Measurements from ENCODE around the gene LRIG1. TPM values are rescaled to one million over a fixed set of nuclear protein-coding genes. Genes with fewer than 3 reads are reported as not detected.

LRIG1 gene
- total and polyA plus RNA-seq, 2 of the 8 experiments (the other 6 are each of a cell fraction or from before 2014, with no cell fraction given), result 78.1 to 88.7 TPM

- 0 out of 2 replicates have a peak overlapping the region, but pooled peaks have one; percentile 1 for H2AK5ac ChIP-seq (ENCODE audit: low read depth, low read length)
- no peak for DNase-seq (ENCODE audit: low read depth in 1 of 2, low spot score in 2 of 2)
- H3K56ac ChIP-seq (replicated peaks; ENCODE audit: insufficient read length, low read depth, low read length), result no peak overlapping the region
- no peak overlapping the region for H4K91ac ChIP-seq (replicated peaks; ENCODE audit: insufficient read length, low read length)
- no peak overlapping the region for H3K4ac ChIP-seq (replicated peaks; ENCODE audit: insufficient read length, low read depth, low read length)
- H2BK120ac ChIP-seq (replicated peaks; ENCODE audit: low read depth, low read length), result no peak overlapping the region
- H4K8ac ChIP-seq (ENCODE audit: extremely low read depth, insufficient read depth, low read length), result no peak overlapping the region
- H3K4me1 ChIP-seq (replicated peaks in 1 of 4; ENCODE audit: control insufficient read depth in 3 of 4, insufficient read depth in 4 of 4, low read length in 3 of 4), result peaks cover 11 to 43% (median 37%) of the 10 kb centered on the region in 4 experiments
- H3K4me2 ChIP-seq (ENCODE audit: insufficient read depth in 1 of 2, low read depth in 2 of 2, low read length in 2 of 2), result peak overlapping the region; percentile 46 to 93
- no peak overlapping the region for H3K27ac ChIP-seq (ENCODE audit: low read depth, low read length)
- H4K5ac ChIP-seq (ENCODE audit: insufficient read length, low read depth, low read length), result no peak overlapping the region
- H3K36me3 ChIP-seq (ENCODE audit: control insufficient read depth in 2 of 4, insufficient read depth in 4 of 4, low read length in 3 of 4), result no peaks in the 10 kb centered on the region; a peak in 1 of 8 replicates
- H2BK20ac ChIP-seq (ENCODE audit: low read length), result no peak overlapping the region
- no peak overlapping the region; the same call in 1 of the 2 replicates for H2BK15ac ChIP-seq (ENCODE audit: low read length)
- FAIRE-seq, result peak; percentile 32
- no peak overlapping the region for H2BK12ac ChIP-seq (ENCODE audit: low read depth, low read length)
- H3K14ac ChIP-seq (ENCODE audit: insufficient read length), result no peak overlapping the region
- no peaks in the 10 kb centered on the region for H3K27me3 ChIP-seq (replicated peaks in 1 of 4; ENCODE audit: control insufficient read depth in 3 of 4, extremely low read depth in 1 of 4, insufficient read depth in 3 of 4, low read length in 3 of 4)
- WGBS, 2 experiments (ENCODE audit: extremely low coverage in 1 of 2, insufficient coverage in 1 of 2, insufficient read length in 1 of 2, insufficient replicate concordance in 2 of 2, low coverage in 1 of 2, low lambda C conversion rate in 2 of 2, missing lambda C conversion rate in 1 of 2), result 56% methylated on average over 7 of the region's 7 CpGs; no CpG with 5 or more reads in 1 of the 2 experiments
- CTCF ChIA-PET (ENCODE audit: partially characterized antibody), result interaction anchor here (1.8 to 2.6 kb wide), 3 partner anchors 23 to 84 kb away, joined by 4 to 19 read pairs (median 7); no protein-coding TSS in a partner anchor
- no peaks in the 10 kb centered on the region for H3K9me3 ChIP-seq (ENCODE audit: insufficient read depth in 2 of 2, low read depth in 1 of 2, low read length in 1 of 2)
- no peak overlapping the region for H3K9ac ChIP-seq (replicated peaks in 1 of 4; ENCODE audit: extremely low read depth in 1 of 4, low read depth in 3 of 4, low read length in 3 of 4)
- peaks cover 8 to 30% of the 10 kb centered on the region in 2 experiments for H4K20me1 ChIP-seq (replicated peaks in 1 of 2; ENCODE audit: control insufficient read depth in 1 of 2, insufficient read depth in 2 of 2, low read length in 2 of 2)
- no peaks in the 10 kb centered on the region; the same call in 1 of the 2 replicates for H3K23me2 ChIP-seq (ENCODE audit: low read depth, low read length)
- H3K18ac ChIP-seq (ENCODE audit: extremely low read depth, low read length), result peak overlapping the region; percentile 10
- no peak overlapping the region for H2AFZ ChIP-seq (ENCODE audit: low read length)
- peaks cover 5% of the 10 kb centered on the region for H3K79me1 ChIP-seq (ENCODE audit: low read depth, low read length)
- no peak overlapping the region for H3K23ac ChIP-seq (ENCODE audit: insufficient read length)
- H3K4me3 ChIP-seq (ENCODE audit: extremely low read depth in 1 of 4, insufficient read depth in 2 of 4, low read depth in 3 of 4, low read length in 4 of 4), result peak overlapping the region in 1 of 4 experiments; percentile 41; a peak in 1 of 8 replicates
- H2BK5ac ChIP-seq (ENCODE audit: low read depth, low read length), result no peak overlapping the region
- POLR2A ChIA-PET (ENCODE audit: partially characterized antibody), result interaction anchor here (0.6 to 7.5 kb wide), 6 partner anchors 9 to 64 kb away, joined by 3 to 51 read pairs (median 6); no protein-coding TSS in a partner anchor
- peaks cover 44 to 99% of the 10 kb centered on the region in 2 experiments for H3K79me2 ChIP-seq (ENCODE audit: control insufficient read depth in 1 of 2, insufficient read depth in 2 of 2, low read length in 2 of 2)
- no peak for TF ChIP-seq SP2 (IDR thresholded peaks at IDR 0.05; ENCODE audit: low read length)
- no peak for TF ChIP-seq RFX5 (IDR thresholded peaks at IDR 0.05; ENCODE audit: borderline replicate concordance, low read depth, low read length)
- TF ChIP-seq SIN3A (conservative IDR thresholded peaks at IDR 0.05 in 1 of 2, IDR thresholded peaks at IDR 0.05 in 1 of 2; ENCODE audit: low read depth in 1 of 2, low read length in 2 of 2), result no peak
- TF ChIP-seq SIRT6 (IDR thresholded peaks at IDR 0.05; ENCODE audit: low read length), result no peak
- no peak for TF ChIP-seq HDAC6 (IDR thresholded peaks at IDR 0.05; ENCODE audit: low read depth, low read length)
Observed at GRCh38 chr3:66492672-66493071, 8.2 kb downstream of the LRIG1 start.
